Heart left ventricle (tissue), 16 donors: Measurements from ENCODE around the gene CSNK1D. TPM values are rescaled to one million over a fixed set of nuclear protein-coding genes. Genes with fewer than 3 reads are reported as not detected.

Experiments
- ATAC-seq, 4 donors: fragments of 200-7000 bp; cut with Tn5 transposase; one replicate each; pipeline ENCODE4 v1.9.1; 2020 to 2022; ENCODE audit warnings: moderate library complexity in 4 of 4, mild to moderate bottlenecking in 3 of 4, moderate number of reproducible peaks in 1 of 4
- DNase-seq, 5 donors: peaks; one replicate each; pipeline ENCODE4 v3.0.0-alpha.2; 2020
- H3K27ac ChIP-seq, 12 donors: fragments of 200-600 bp; sonication (generic) in 4 of 12; one replicate each; pipeline versions ENCODE4 v1.5.0 to v1.8.0; 2016 to 2022; ENCODE audit warnings: mild to moderate bottlenecking in 2 of 12
- H3K27me3 ChIP-seq, 9 donors: fragments of 200-600 bp; sonication (generic) in 2 of 9; one replicate each; pipeline versions ENCODE4 v1.5.1 to v1.8.0; 2016 to 2022; ENCODE audit warnings: mild to moderate bottlenecking in 3 of 9
- H3K36me3 ChIP-seq, 9 donors: fragments of 200-600 bp; sonication (generic) in 2 of 9; one replicate each; pipeline versions ENCODE4 v1.5.0 to v1.8.0; 2018 to 2022; ENCODE audit warnings: mild to moderate bottlenecking in 2 of 9
- H3K4me1 ChIP-seq, 12 donors: fragments of 200-600 bp; sonication (generic) in 4 of 12; one replicate each; pipeline versions ENCODE4 v1.5.0 to v1.8.0; 2016 to 2022; ENCODE audit warnings: mild to moderate bottlenecking in 3 of 12
- H3K4me3 ChIP-seq, 12 donors: fragments of 200-600 bp; sonication (generic) in 4 of 12; one replicate each; pipeline versions ENCODE4 v1.5.0 to v1.8.0; 2017 to 2022; ENCODE audit warnings: mild to moderate bottlenecking in 9 of 12, moderate library complexity in 4 of 12
- H3K9me3 ChIP-seq, 12 donors: fragments of 200-600 bp; sonication (generic) in 4 of 12; one replicate each; pipeline versions ENCODE4 v1.5.0 to v1.8.0; 2016 to 2022; ENCODE audit warnings: mild to moderate bottlenecking in 1 of 12
- POLR2A ChIP-seq, 2 donors: fragments of 450-650 bp; IDR thresholded peaks; one replicate each; pipeline ENCODE4 v1.6.1; 2017; ENCODE audit warnings: antibody characterized with exemption in 2 of 2, mild to moderate bottlenecking in 2 of 2, moderate library complexity in 2 of 2
- WGBS, 4 donors: extraction: QIAGEN DNeasy Blood & Tissue Kit in 2 of 4; methylation state at CpG; one replicate each; pipeline versions ENCODE4 v1.1.5 to v1.1.7; 2013 to 2018; 5-methylcytosine and 5-hydroxymethylcytosine counted together
- intact Hi-C, 10 donors: fragments of 100-400 bp; cut with DNase I; formaldehyde crosslinking; loops; one replicate each; pipeline versions ENCODE4 v1.11.1 to v1.14.2; 2022
- polyA plus RNA-seq, 2 donors: library from polyadenylated mRNA; stranded (reverse); fragments of 200-250 nt; gene quantifications; one replicate each; pipeline ENCODE4 v1.2.3, GENCODE V29; 2013
- total RNA-seq, 9 donors: library from RNA; depleted of rRNA in 2 of 9; stranded (reverse); fragments of >200 nt in 2 of 9; fragmentation: NEBNext Ultra II Directional in 3 of 9; extraction: Animal tissue kit (Norgen Biotek cat#: 25700) in 3 of 9; gene quantifications; one replicate each; pipeline versions ENCODE4 v1.1.0 to v1.2.4, GENCODE V29; 2016 to 2023
- TF ChIP-seq, protein P1 (sequence below), 12 donors: fragments of 200-600 bp; sonication (generic) in 4 of 12; IDR thresholded peaks; one replicate each; pipeline versions ENCODE4 v1.5.0 to v1.8.0; 2018 to 2022; ENCODE audit warnings: antibody characterized with exemption in 12 of 12, mild to moderate bottlenecking in 5 of 12
- donor health status: ischemic (EF 13 %, LVEDD 7.1; RV severe dilation, severe dysfunction).
- donor health status: healthy with polysubstance abuse.
- donor health status: DM: no; HTN: yes; CAD: no.
- donor health status: DM: no; HTN: no; CAD: no.
- donor health status: ischemic (EF 25% LVEDD 6.9; RV normal size, moderate dysfunction).
- donor health status: ischemic (EF 25% LVEDD 5.7; RV mildly dilated, moderate dysfunction).
- donor health status: healthy.
- donor health status: DM: yes; HTN: yes; CAD: no.
- donor health status: ischemic (EF 35%, LVEDD 5.7; RV mildly dilated, moderate dysfunction).
- donor health status: nonischemic (EF 11% LVEDD 7.7; RV severe dilation, severe dysfunction).
- donor health status: DM: yes; HTN: yes; CAD: no.
- donor health status: PGD.
- donor health status: ischemic (EF 29% LVEDD 5.4; RV normal size, mild dysfunction).
- donor health status: nonischemic (EF 23%, LVEDD 6.1; RV moderate dilation, normal function).

CSNK1D gene
- total and polyA plus RNA-seq, 11 donors: 38.4 to 88.1 (median 66.1) TPM

DNA sequence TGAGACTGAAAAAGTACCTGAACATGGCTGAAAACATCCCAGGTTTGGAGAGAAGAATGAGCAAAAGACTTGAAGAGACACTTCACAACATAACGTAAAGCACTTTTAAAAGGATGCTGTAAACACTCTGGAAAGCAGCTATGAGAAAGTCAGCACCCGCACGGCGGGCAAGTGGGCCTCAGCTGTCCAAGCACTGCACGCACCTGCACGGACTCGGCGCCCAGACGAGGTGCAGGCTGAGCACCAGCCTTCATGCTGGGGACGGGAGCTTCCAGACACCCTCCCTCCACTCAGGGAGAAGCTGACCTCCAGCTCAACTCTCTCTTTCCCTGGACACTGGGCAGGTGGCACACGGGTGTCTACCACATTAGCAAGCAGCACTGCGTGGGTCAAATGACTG, 74.0 kb downstream of the CSNK1D start:
- ATAC-seq: no peak
- peaks cover 0 to 5% (median 0%) of the 10 kb centered on the region in 12 donors for H3K4me1 ChIP-seq
- intact Hi-C loops: no loop called here
- peaks cover 0 to 37% (median 15%) of the 10 kb centered on the region in 9 donors for H3K36me3 ChIP-seq
- H3K9me3 ChIP-seq: no peaks in the 10 kb centered on the region
- no peaks in the 10 kb centered on the region for H3K27me3 ChIP-seq
- WGBS, 4 donors: 89 to 95% (median 92%) methylated on average over 12 of the region's 12 CpGs
- H3K4me3 ChIP-seq: no peak overlapping the region
- no peak for TF ChIP-seq POLR2A (IDR thresholded peaks at IDR 0.05)
- TF ChIP-seq, protein P1, sequence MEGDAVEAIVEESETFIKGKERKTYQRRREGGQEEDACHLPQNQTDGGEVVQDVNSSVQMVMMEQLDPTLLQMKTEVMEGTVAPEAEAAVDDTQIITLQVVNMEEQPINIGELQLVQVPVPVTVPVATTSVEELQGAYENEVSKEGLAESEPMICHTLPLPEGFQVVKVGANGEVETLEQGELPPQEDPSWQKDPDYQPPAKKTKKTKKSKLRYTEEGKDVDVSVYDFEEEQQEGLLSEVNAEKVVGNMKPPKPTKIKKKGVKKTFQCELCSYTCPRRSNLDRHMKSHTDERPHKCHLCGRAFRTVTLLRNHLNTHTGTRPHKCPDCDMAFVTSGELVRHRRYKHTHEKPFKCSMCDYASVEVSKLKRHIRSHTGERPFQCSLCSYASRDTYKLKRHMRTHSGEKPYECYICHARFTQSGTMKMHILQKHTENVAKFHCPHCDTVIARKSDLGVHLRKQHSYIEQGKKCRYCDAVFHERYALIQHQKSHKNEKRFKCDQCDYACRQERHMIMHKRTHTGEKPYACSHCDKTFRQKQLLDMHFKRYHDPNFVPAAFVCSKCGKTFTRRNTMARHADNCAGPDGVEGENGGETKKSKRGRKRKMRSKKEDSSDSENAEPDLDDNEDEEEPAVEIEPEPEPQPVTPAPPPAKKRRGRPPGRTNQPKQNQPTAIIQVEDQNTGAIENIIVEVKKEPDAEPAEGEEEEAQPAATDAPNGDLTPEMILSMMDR (IDR thresholded peaks at IDR 0.05): no peak
- no peak overlapping the region for H3K27ac ChIP-seq
- DNase-seq: no peak

DNA sequence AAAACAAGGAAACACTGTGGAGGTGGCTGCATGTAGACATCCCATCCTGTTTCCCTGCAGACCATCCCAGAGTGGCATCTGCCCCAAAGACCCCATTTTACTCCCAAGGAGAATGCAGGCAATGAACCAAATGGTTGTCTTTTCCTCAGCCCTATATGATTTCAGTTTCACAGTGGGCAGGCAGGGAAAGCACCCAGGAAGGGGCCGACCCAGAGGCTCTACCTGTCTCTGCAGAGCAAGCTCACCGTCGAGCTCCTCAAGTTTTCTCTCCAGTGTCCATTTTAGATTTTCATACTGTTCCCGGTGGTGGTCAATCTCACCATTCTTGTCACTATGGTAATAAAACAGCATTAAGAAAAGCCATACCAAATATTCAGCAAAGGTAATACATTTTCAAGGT, 75.4 kb downstream of the CSNK1D start:
- Histone ChIP-seq H3K4me1 (peaks cover 0 to 5% (median 0%) of the 10 kb centered on the region in 12 donors), H3K27ac (no peak overlapping the region), H3K9me3 (no peaks in the 10 kb centered on the region), H3K4me3 (no peak overlapping the region), H3K27me3 (no peaks in the 10 kb centered on the region), H3K36me3 (peaks cover 0 to 48% (median 24%) of the 10 kb centered on the region in 9 donors)
- TF ChIP-seq, protein P1 (IDR thresholded peaks at IDR 0.05): no peak
- TF ChIP-seq POLR2A (IDR thresholded peaks at IDR 0.05): no peak
- intact Hi-C loops: no loop called here
- WGBS, 4 donors: 91 to 98% (median 94%) methylated on average over 4 of the region's 4 CpGs
- DNase-seq (no peak), ATAC-seq (no peak)

GRCh38 chr17:82195675-82196672, 77.5 kb downstream of the CSNK1D start:
- Histone ChIP-seq H3K4me3 (no peak overlapping the region), H3K36me3 (peaks cover 0 to 62% (median 37%) of the 10 kb centered on the region in 9 donors), H3K4me1 (peaks cover 0 to 5% (median 0%) of the 10 kb centered on the region in 12 donors), H3K9me3 (no peaks in the 10 kb centered on the region), H3K27ac (peak overlapping the region in 5 of 12 donors; percentile 9 to 57 (median 46)), H3K27me3 (no peaks in the 10 kb centered on the region)
- ATAC-seq (peak in 3 of 4 donors; percentile 40 to 64 (median 56)), DNase-seq (no peak)
- WGBS, 4 donors: 73 to 80% (median 77%) methylated on average over 22 to 25 of the region's 25 CpGs
- TF ChIP-seq, protein P1 (IDR thresholded peaks at IDR 0.05): no peak
- no peak for TF ChIP-seq POLR2A (IDR thresholded peaks at IDR 0.05)
- intact Hi-C loops: no loop called here

GRCh38 chr17:82194765-82195164, 78.7 kb downstream of the CSNK1D start:
- ATAC-seq (no peak), DNase-seq (no peak)
- Histone ChIP-seq H3K4me3 (no peak overlapping the region), H3K36me3 (peaks cover 0 to 58% (median 37%) of the 10 kb centered on the region in 9 donors), H3K27ac (no peak overlapping the region), H3K9me3 (no peaks in the 10 kb centered on the region), H3K27me3 (no peaks in the 10 kb centered on the region), H3K4me1 (peaks cover 0 to 5% (median 0%) of the 10 kb centered on the region in 12 donors)
- WGBS, 4 donors: 92 to 97% (median 95%) methylated on average over 13 to 16 of the region's 16 CpGs
- intact Hi-C loops: no loop called here
- TF ChIP-seq POLR2A (IDR thresholded peaks at IDR 0.05): no peak
- TF ChIP-seq, protein P1 (IDR thresholded peaks at IDR 0.05): no peak
